ENCODE measurements around the gene SPATA12.

- TF ChIP-seq ATF3 (IDR thresholded peaks at IDR 0.05) (no peak), RAD21 (IDR thresholded peaks at IDR 0.05) (no peak), REST (IDR thresholded peaks at IDR 0.05) (no peak), CTCF (IDR thresholded peaks at IDR 0.05; ENCODE audit: low read depth, low read length, missing input control) (no peak), FOXA1 (IDR thresholded peaks at IDR 0.05) (no peak), SP1 (IDR thresholded peaks at IDR 0.05) (no peak), EGR1 (IDR thresholded peaks at IDR 0.05; ENCODE audit: low read depth in 2 of 2) (no peak), ZBTB33 (IDR thresholded peaks at IDR 0.05) (no peak), TAF1 (conservative IDR thresholded peaks at IDR 0.05) (no peak), HNF4A (conservative IDR thresholded peaks at IDR 0.05) (no peak), MAX (IDR thresholded peaks at IDR 0.05) (no peak), NR2F2 (IDR thresholded peaks at IDR 0.05) (no peak), GABPA (IDR thresholded peaks at IDR 0.05 in 1 of 2, conservative IDR thresholded peaks at IDR 0.05 in 1 of 2) (no peak), YY1 (IDR thresholded peaks at IDR 0.05) (no peak)
These were observed 51.7 kb downstream of the SPATA12 start for GRCh38 chr3:57112206-57112605.

Measured in liver (tissue), 3 donors.